GM20000 (cell line): Measurements from ENCODE around the gene RDH13.
"Not testable (repeated sequence)": the region's sequence is repeated elsewhere in the genome, so short reads cannot be mapped to it uniquely, and the experiment has no call there.

ENCODE experiments used
- DNase-seq: peaks from one replicate; pipeline ENCODE4 v3.0.0; 2012; ENCODE audit warnings: low spot score
- TF ChIP-seq, protein P1 (sequence below): IDR thresholded peaks from 2 replicates; pipeline ENCODE4 v1.5.1; 2012; ENCODE audit warnings: mild to moderate bottlenecking, control low read depth; ENCODE audit errors: extremely low read depth, missing control alignments

RDH13 gene

GRCh38 chr19:55046975-55047622, 15.8 kb downstream of the RDH13 start:
- no peak for DNase-seq
- TF ChIP-seq, protein P1, sequence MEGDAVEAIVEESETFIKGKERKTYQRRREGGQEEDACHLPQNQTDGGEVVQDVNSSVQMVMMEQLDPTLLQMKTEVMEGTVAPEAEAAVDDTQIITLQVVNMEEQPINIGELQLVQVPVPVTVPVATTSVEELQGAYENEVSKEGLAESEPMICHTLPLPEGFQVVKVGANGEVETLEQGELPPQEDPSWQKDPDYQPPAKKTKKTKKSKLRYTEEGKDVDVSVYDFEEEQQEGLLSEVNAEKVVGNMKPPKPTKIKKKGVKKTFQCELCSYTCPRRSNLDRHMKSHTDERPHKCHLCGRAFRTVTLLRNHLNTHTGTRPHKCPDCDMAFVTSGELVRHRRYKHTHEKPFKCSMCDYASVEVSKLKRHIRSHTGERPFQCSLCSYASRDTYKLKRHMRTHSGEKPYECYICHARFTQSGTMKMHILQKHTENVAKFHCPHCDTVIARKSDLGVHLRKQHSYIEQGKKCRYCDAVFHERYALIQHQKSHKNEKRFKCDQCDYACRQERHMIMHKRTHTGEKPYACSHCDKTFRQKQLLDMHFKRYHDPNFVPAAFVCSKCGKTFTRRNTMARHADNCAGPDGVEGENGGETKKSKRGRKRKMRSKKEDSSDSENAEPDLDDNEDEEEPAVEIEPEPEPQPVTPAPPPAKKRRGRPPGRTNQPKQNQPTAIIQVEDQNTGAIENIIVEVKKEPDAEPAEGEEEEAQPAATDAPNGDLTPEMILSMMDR: no peak

- TF ChIP-seq, protein P1: no peak
- DNase-seq: no peak
Observed at GRCh38 chr19:55044771-55045716, 17.9 kb downstream of the RDH13 start.

- TF ChIP-seq, protein P1: no peak
- no peak for DNase-seq
Observed at GRCh38 chr19:55044286-55044685, 18.7 kb downstream of the RDH13 start.

DNA sequence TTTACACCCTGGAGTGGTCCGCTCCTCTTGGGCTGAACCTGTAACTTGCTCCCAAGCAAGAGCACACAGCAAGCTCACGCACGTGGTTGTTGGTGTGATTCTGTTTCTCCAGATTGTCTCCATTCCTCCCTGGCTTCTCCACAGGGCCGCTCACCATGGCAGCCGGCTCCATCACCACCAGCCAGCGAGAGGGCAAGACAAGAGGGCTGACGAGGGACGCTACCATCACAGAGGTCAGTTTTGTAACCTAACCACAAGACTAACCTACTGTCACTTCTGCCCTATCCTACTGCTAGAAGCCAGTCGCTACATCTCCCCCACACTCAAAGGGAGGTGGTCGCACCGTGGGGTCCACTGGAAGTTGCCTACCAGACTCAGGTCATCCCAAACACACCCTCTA, 20.3 kb downstream of the RDH13 start:
- DNase-seq: no peak
- TF ChIP-seq, protein P1: no peak

DNA sequence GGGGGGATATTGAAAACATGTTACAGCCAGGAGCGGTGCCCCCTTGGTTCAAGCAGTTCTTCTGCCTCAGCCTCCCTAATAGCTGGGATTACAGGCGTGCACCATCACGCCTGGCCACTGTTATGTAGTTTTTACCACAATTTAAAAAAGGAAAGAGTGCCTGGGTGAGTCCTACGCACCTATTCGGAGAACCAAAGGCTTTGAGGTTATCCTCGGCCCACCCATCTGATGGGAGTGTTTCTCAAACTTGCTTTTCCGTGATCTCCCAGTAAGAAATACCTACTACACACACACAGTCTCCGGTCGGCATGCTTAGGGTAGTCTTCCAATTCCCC, 20.6 kb downstream of the RDH13 start:
- TF ChIP-seq, protein P1: no peak
- DNase-seq: no peak

GRCh38 chr19:55041627-55042343, 21.2 kb downstream of the RDH13 start:
- no peak for DNase-seq
- TF ChIP-seq, protein P1: no peak

GRCh38 chr19:55041244-55041626, 21.7 kb downstream of the RDH13 start:
- TF ChIP-seq, protein P1: no peak

GRCh38 chr19:55040654-55041053, 22.3 kb downstream of the RDH13 start:
- DNase-seq: not testable (repeated sequence)

More at GRCh38 chr19:55041244-55041626, 21.7 kb downstream of the RDH13 start:
- DNase-seq: no peak

- not testable (repeated sequence) for DNase-seq
Observed at GRCh38 chr19:55037603-55038002, 25.3 kb downstream of the RDH13 start.
